NCI-H2107 (cell line): ENCODE results near the gene CPE.
"Not testable (repeated sequence)": the region's sequence is repeated elsewhere in the genome, so short reads cannot be mapped to it uniquely, and the experiment has no call there.

ENCODE experiments used
- DNase-seq: peaks from one replicate; lab custom pipeline; 2025; lab: John Stamatoyannopoulos, UW

Gene CPE

GRCh38 chr4:165403637-165404036, 24.8 kb downstream of the CPE start:
- DNase-seq: no peak

- DNase-seq: no peak
Observed at GRCh38 chr4:165404080-165404479, 25.3 kb downstream of the CPE start.

GRCh38 chr4:165404696-165405095, 25.9 kb downstream of the CPE start:
- DNase-seq: no peak

GRCh38 chr4:165410214-165410613, 31.4 kb downstream of the CPE start:
- DNase-seq: no peak

- no peak for DNase-seq
Observed at GRCh38 chr4:165415910-165416309, 37.1 kb downstream of the CPE start.

- no peak for DNase-seq
Observed at GRCh38 chr4:165418073-165418472, 39.3 kb downstream of the CPE start.

GRCh38 chr4:165425629-165426028, 46.8 kb downstream of the CPE start:
- no peak for DNase-seq

- DNase-seq: no peak
Observed at GRCh38 chr4:165426331-165426730, 47.5 kb downstream of the CPE start.

GRCh38 chr4:165426823-165427222, 48.0 kb downstream of the CPE start:
- no peak for DNase-seq

GRCh38 chr4:165428957-165429356, 50.1 kb downstream of the CPE start:
- no peak for DNase-seq

- DNase-seq: no peak
Observed at GRCh38 chr4:165433529-165433928, 54.7 kb downstream of the CPE start.

GRCh38 chr4:165437691-165438090, 58.9 kb downstream of the CPE start:
- no peak for DNase-seq

GRCh38 chr4:165439344-165439743, 60.5 kb downstream of the CPE start:
- DNase-seq: no peak

- no peak for DNase-seq
Observed at GRCh38 chr4:165439981-165440380, 61.2 kb downstream of the CPE start.

GRCh38 chr4:165440415-165441158, 61.8 kb downstream of the CPE start:
- no peak for DNase-seq

GRCh38 chr4:165443276-165443675, 64.5 kb downstream of the CPE start:
- DNase-seq: no peak

- no peak for DNase-seq
Observed at GRCh38 chr4:165448700-165449099, 69.9 kb downstream of the CPE start.

- DNase-seq: no peak
Observed at GRCh38 chr4:165449333-165449732, 70.5 kb downstream of the CPE start.

GRCh38 chr4:165450871-165451270, 72.1 kb downstream of the CPE start:
- DNase-seq: no peak

GRCh38 chr4:165453140-165453539, 74.3 kb downstream of the CPE start:
- not testable (repeated sequence) for DNase-seq

GRCh38 chr4:165454426-165454825, 75.6 kb downstream of the CPE start:
- DNase-seq: no peak

- no peak for DNase-seq
Observed at GRCh38 chr4:165457793-165458192, 79.0 kb downstream of the CPE start.

GRCh38 chr4:165458471-165458870, 79.7 kb downstream of the CPE start:
- no peak for DNase-seq

- DNase-seq: no peak
Observed at GRCh38 chr4:165461159-165461821, 82.5 kb downstream of the CPE start.
